Esophagus muscularis mucosa (tissue), 4 donors: ENCODE data around the gene ADSS1. TPM values are rescaled to one million over a fixed set of nuclear protein-coding genes. Genes with fewer than 3 reads are reported as not detected.

Source experiments
- DNase-seq: peaks from one replicate; pipeline ENCODE4 v3.0.0-alpha.2; 2017; ENCODE audit errors: extremely low spot score
- H3K27ac ChIP-seq, 4 donors: fragments of 200-600 bp; sonication (generic); replicated peaks in 1 of 4; 1 replicate in 3 of 4; 2 replicates in 1 of 4; pipeline ENCODE4 v1.5.1; 2016 to 2019; ENCODE audit warnings: mild to moderate bottlenecking in 1 of 4
- H3K27me3 ChIP-seq, 4 donors: fragments of 200-600 bp; sonication (generic); one replicate each; pipeline versions ENCODE4 v1.5.1 to v1.6.0; 2016 to 2019
- H3K36me3 ChIP-seq, 4 donors: fragments of 200-600 bp; sonication (generic); one replicate each; pipeline ENCODE4 v1.5.1; 2016 to 2019
- H3K4me1 ChIP-seq, 4 donors: fragments of 200-600 bp; sonication (generic); one replicate each; pipeline ENCODE4 v1.5.1; 2016 to 2019
- H3K4me3 ChIP-seq, 4 donors: fragments of 200-600 bp; sonication (generic); 1 replicate in 2 of 4; 2 replicates in 2 of 4; pipeline ENCODE4 v1.5.1; 2016 to 2019; ENCODE audit warnings: mild to moderate bottlenecking in 4 of 4, moderate library complexity in 1 of 4
- H3K9me3 ChIP-seq, 4 donors: fragments of 200-600 bp; sonication (generic); 1 replicate in 3 of 4; 2 replicates in 1 of 4; pipeline ENCODE4 v1.5.1; 2016 to 2019
- EP300 ChIP-seq: sonication (generic); formaldehyde crosslinking; IDR thresholded peaks from one replicate; pipeline ENCODE4 v1.6.1; 2017; ENCODE audit warnings: antibody characterized with exemption
- POLR2A ChIP-seq: fragments of 450-650 bp; IDR thresholded peaks from one replicate; pipeline ENCODE4 v1.6.1; 2017; ENCODE audit warnings: antibody characterized with exemption, moderate library complexity, mild to moderate bottlenecking, low read depth
- POLR2AphosphoS5 ChIP-seq, 2 donors: sonication (generic); formaldehyde crosslinking; IDR thresholded peaks; one replicate each; pipeline ENCODE4 v1.6.1; 2017; ENCODE audit warnings: antibody characterized with exemption in 2 of 2
- WGBS: methylation state at CpG from one replicate; pipeline ENCODE4 v1.1.5; 2018; 5-methylcytosine and 5-hydroxymethylcytosine counted together
- intact Hi-C: fragments of 100-400 bp; cut with DNase I; formaldehyde crosslinking; loops from one replicate; pipeline ENCODE4 v1.15.1; 2023
- total RNA-seq, 4 donors: library from RNA; depleted of rRNA; stranded (reverse); fragments of >200 nt; gene quantifications; one replicate each; pipeline versions ENCODE4 v1.1.0 to v1.2.1, GENCODE V29; 2016
- TF ChIP-seq, protein P1 (sequence below), 3 experiments: fragments of 200-600 bp in 2 of 3; fragments of 450-650 bp in 1 of 3; sonication (generic) in 2 of 3; IDR thresholded peaks; one replicate each; pipeline ENCODE4 v1.5.1; 2017 to 2019; ENCODE audit warnings: antibody characterized with exemption in 3 of 3, mild to moderate bottlenecking in 2 of 3, moderate library complexity in 1 of 3

The ADSS1 gene
- total RNA-seq, 4 donors from 2014 or later = 4.3 to 7.9 (median 5.7) TPM

DNA sequence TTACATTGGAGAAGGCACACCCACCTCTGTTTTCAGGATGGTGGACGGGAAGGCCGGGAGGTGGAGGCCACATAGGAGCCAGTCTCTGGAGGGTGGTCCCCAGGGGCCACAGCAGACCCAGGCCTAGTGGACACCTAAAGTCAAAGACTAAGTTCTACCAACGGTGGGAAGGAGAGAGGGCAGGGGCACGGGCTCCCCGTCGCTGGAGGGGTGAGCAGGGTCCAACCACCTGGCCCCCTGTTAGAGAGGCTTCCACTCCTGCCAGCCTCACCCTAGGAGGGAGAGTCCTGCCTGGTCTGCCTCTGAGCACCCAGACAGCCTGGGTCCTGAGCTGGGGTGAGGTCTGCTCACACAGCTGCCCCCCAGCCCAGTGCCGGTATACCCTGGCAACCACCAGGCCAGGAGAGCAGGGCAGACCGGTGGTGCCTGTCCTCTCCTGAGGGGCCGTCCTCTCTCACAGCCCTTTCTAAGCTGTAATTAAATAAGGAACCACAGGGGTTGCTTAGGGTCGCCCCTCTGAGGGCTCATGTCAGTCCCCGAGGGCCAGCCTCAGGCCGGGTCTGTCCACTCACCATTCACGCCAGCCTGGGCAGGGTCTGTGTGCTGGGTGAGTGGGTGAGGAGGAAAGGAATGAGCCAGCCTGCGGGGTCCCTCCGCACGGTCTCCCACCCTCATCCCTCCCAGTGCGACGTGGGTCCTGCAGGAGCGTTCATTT, 32.3 kb upstream of the ADSS1 start:
- WGBS = 97% methylated on average over 6 of the region's 19 CpGs
- intact Hi-C loops = no loop called here
- TF ChIP-seq POLR2AphosphoS5 (IDR thresholded peaks at IDR 0.05) = no peak
- TF ChIP-seq, protein P1, sequence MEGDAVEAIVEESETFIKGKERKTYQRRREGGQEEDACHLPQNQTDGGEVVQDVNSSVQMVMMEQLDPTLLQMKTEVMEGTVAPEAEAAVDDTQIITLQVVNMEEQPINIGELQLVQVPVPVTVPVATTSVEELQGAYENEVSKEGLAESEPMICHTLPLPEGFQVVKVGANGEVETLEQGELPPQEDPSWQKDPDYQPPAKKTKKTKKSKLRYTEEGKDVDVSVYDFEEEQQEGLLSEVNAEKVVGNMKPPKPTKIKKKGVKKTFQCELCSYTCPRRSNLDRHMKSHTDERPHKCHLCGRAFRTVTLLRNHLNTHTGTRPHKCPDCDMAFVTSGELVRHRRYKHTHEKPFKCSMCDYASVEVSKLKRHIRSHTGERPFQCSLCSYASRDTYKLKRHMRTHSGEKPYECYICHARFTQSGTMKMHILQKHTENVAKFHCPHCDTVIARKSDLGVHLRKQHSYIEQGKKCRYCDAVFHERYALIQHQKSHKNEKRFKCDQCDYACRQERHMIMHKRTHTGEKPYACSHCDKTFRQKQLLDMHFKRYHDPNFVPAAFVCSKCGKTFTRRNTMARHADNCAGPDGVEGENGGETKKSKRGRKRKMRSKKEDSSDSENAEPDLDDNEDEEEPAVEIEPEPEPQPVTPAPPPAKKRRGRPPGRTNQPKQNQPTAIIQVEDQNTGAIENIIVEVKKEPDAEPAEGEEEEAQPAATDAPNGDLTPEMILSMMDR (IDR thresholded peaks at IDR 0.05) = no peak
- TF ChIP-seq POLR2A = no peak
- no peak for TF ChIP-seq EP300

DNA sequence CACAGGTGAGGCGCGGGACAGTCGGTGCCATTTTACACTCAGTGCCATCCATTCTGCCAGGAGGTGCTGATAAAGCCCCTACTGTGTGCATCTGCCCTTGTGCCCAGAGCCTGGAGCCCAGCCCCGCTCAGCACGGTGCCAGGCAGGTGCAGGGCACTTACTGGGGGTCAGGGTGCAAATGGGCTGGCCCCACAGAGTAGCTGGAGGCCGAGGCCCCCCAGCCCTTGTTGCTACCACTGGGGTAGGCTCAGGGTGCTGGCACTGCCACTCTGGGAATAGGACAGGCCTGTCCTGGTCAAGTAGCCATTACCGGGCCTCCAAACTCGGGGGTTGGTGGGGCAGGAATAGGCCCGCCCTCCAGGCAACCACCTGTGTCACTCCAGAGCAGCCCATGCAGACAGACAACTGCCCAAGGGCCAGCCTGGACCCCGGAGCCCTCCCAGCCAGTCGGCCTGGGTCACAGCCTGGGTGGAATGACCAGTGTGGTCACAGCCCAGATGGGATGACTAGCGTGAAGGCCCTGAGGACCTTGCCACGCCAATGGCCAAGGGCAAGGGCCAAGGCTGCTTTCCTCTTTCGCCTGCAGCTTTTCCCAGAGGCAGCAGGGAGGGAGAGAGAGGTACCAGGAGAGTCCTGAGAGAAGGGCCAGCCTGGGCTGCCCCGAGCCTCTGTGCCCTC, 31.6 kb upstream of the ADSS1 start:
- DNase-seq = no peak
- peaks cover 87 to 95% (median 93%) of the 10 kb centered on the region in 4 donors for H3K4me1 ChIP-seq
- no peak overlapping the region for H3K4me3 ChIP-seq
- no peaks in the 10 kb centered on the region for H3K27me3 ChIP-seq
- peaks cover 0 to 18% (median 11%) of the 10 kb centered on the region in 4 donors for H3K36me3 ChIP-seq
- 85% methylated on average over 6 of the region's 15 CpGs for WGBS
- H3K27ac ChIP-seq = peak overlapping the region; percentile 3 to 82 (median 48)
- TF ChIP-seq POLR2AphosphoS5 (IDR thresholded peaks at IDR 0.05) = no peak
- no peak for TF ChIP-seq EP300
- TF ChIP-seq POLR2A = no peak
- TF ChIP-seq, protein P1 (IDR thresholded peaks at IDR 0.05) = no peak
- H3K9me3 ChIP-seq = no peaks in the 10 kb centered on the region
- intact Hi-C loops = no loop called here

More for the DNA sequence above, 32.3 kb upstream of the ADSS1 start:
- DNase-seq = no peak
- no peaks in the 10 kb centered on the region for H3K27me3 ChIP-seq
- H3K27ac ChIP-seq = peak overlapping the region; percentile 3 to 82 (median 48)
- H3K4me1 ChIP-seq = peaks cover 82 to 91% (median 89%) of the 10 kb centered on the region in 4 donors
- peaks cover 0 to 18% (median 10%) of the 10 kb centered on the region in 4 donors for H3K36me3 ChIP-seq
- no peaks in the 10 kb centered on the region for H3K9me3 ChIP-seq
- H3K4me3 ChIP-seq = peak overlapping the region; percentile 77 to 98 (median 88)

DNA sequence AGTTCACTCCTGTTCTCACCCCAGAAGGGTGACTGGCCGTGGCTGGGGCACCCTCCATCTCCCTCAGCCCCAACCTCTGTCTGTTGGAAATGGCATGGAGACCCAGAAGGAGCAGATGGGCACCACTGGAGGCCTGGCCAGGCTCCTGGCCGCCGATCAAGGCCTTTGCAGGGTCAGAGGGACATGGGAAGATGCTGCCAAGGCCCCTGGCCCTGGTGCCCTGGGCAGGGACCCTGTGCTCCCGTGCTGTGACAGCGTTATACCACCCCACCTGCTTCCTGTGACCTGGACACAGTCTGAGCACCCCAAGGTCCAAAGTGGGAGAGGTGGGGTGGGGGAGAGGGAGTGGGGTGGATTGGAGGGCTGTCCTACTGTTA, 31.1 kb upstream of the ADSS1 start:
- WGBS = 76% methylated on average over 4 of the region's 5 CpGs
- Histone ChIP-seq H3K4me3 (no peak overlapping the region), H3K27me3 (no peaks in the 10 kb centered on the region), H3K4me1 (peaks cover 87 to 95% (median 93%) of the 10 kb centered on the region in 4 donors), H3K27ac (peak overlapping the region; percentile 20 to 65 (median 63)), H3K9me3 (no peaks in the 10 kb centered on the region), H3K36me3 (peaks cover 0 to 18% (median 11%) of the 10 kb centered on the region in 4 donors)
- DNase-seq = no peak
- TF ChIP-seq, protein P1 (IDR thresholded peaks at IDR 0.05) = no peak
- TF ChIP-seq POLR2A = no peak
- no peak for TF ChIP-seq EP300
- TF ChIP-seq POLR2AphosphoS5 (IDR thresholded peaks at IDR 0.05) = no peak
- intact Hi-C loops = no loop called here

DNA sequence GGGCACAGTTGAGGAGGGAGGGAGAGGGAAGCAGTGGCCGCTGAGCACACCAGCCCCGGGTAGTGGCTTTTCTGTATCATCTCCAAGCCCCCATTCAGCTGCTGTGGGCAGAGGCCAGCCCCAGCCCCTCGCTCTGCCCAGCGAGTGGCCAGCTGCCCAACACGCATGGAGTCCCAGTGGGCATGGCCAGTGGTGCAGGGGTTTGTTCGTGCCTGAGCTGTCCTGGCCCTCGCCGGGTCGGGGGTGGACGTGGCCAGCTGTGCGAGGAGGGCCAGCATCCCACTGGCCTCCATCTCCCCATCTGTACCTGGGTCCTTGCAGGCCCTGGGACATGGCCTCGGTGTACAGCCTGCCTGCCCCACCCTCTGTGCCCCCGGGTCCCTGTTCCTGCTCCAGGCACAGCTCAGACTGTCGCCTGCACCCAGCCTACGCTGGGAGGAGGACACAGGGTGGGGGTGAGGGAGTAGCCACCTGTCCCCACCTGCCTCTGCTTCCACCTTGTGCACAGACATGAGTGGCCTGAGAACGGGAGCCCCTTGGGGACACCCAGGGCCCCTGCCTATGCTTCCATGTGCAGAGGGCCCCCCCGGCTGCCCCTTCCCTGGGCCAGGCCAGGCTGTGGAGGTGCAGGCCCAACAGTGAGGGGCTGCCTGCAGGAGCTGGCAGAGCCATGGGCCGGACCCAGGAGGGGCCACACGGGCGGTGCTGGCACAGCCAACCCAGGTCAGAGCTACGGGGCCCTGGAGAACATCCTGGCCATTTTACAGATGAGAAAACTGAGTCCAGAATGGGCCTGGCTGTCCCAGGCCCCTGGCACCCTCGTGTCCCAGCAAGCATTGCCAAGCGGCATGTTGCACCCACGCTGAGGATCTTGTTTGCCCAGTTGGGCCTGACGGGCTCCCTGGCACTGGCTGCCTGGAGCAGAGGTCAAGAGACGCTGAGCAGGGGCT, 30.3 kb upstream of the ADSS1 start:
- Histone ChIP-seq H3K27ac (peak overlapping the region; percentile 62 to 76 (median 64)), H3K4me3 (no peak overlapping the region), H3K36me3 (peaks cover 0 to 18% (median 11%) of the 10 kb centered on the region in 4 donors), H3K4me1 (peaks cover 87 to 95% (median 93%) of the 10 kb centered on the region in 4 donors), H3K9me3 (no peaks in the 10 kb centered on the region), H3K27me3 (no peaks in the 10 kb centered on the region)
- DNase-seq = no peak
- TF ChIP-seq EP300 (no peak), POLR2A (no peak), POLR2AphosphoS5 (IDR thresholded peaks at IDR 0.05) (no peak)
- TF ChIP-seq, protein P1 (IDR thresholded peaks at IDR 0.05) = no peak
- WGBS = 83% methylated on average over 7 of the region's 26 CpGs
- intact Hi-C loops = no loop called here
